GM18499 (cell line): ENCODE data around the gene SCAMP3.

Experiments
- ATAC-seq: cut with Tn5 transposase; IDR thresholded peaks from one replicate; pipeline ENCODE4 v1.9.1; 2021; ENCODE audit warnings: moderate number of reproducible peaks; ENCODE audit not compliant: insufficient read depth, unreplicated experiment

The SCAMP3 gene

DNA sequence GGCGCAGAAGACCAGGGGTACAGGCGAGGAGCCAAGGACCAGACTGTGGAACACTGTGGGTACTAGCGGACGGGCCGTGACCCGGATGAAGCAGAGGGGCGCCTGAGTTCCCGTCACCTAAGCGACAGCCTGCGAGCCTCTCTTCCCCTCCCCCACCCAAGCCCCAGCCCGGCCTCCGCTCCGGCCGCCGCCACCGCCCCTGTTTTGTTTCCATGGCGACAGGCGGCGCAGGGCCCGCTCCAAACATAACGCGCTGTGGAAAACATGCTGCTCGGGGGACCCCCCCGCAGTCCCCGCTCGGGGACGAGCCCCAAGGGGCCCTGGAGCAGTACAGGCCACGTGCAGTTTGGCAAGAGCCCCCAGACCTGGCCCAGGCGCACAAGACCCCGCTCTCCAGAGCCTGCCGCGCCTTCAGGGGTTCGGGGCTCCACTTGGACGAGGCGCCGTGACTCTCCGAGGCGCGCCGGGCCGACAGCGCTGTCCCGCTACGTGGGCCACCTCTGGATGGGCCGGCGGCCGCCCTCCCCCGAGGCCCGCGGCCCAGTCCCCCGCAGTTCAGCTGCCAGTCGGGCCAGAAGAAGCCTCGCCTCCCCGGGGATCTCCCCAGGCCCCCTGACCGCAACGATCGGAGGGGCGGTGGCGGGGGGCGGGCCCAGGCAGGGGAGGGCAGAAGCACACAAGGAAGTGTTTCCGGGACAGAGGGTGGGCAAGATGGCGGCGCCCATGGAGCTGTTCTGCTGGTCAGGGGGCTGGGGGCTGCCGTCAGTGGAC is 53.4 kb downstream of the SCAMP3 start, which contains the start of gene MTX1:
Gene MTX1, plus strand, starts transcription at position 155 of the 771 bp plus-strand sequence. Its CDS starts 110 bp downstream, at position 265.
- ATAC-seq = no peak

DNA sequence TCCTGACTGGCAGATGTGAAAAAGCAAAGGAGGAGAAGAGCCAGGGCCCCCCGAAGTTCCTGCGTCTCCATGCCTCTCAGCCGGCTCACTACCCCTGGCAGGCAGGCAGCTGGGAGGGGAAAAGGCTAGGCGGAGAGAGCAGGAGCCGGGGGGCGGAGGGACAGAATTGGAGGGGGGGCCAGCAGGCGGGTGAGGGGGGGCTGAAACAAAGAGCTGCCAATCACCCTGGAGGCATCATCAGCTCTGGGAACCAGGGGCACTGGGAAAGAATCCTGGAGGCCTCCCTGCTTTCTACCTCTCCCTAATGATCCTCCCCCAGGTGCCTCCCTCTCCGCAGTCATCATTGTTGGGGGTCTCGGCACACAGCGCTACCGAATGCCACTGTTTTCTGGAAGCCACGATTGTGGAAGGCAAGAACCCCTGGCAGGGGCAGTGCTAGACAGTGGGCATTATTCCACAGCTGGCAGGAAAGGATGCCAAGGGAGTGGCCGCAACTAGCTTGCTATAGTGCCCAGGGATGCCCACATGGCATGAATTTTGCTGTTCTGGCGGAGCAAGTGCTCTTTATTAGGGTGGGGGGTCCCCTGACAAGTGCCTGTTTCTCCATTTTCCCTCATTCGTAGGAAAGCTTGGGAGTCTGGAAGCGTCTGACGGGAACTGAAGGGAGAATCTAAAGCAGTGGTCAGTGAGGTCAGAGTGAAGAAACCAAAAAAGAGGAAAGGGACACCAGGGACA is 54.2 kb downstream of the SCAMP3 start, which contains the start of gene THBS3:
Gene THBS3, minus strand, starts transcription at position 92 of the 735 bp plus-strand sequence. Its CDS starts 21 bp downstream, at position 71.
- ATAC-seq = no peak

DNA sequence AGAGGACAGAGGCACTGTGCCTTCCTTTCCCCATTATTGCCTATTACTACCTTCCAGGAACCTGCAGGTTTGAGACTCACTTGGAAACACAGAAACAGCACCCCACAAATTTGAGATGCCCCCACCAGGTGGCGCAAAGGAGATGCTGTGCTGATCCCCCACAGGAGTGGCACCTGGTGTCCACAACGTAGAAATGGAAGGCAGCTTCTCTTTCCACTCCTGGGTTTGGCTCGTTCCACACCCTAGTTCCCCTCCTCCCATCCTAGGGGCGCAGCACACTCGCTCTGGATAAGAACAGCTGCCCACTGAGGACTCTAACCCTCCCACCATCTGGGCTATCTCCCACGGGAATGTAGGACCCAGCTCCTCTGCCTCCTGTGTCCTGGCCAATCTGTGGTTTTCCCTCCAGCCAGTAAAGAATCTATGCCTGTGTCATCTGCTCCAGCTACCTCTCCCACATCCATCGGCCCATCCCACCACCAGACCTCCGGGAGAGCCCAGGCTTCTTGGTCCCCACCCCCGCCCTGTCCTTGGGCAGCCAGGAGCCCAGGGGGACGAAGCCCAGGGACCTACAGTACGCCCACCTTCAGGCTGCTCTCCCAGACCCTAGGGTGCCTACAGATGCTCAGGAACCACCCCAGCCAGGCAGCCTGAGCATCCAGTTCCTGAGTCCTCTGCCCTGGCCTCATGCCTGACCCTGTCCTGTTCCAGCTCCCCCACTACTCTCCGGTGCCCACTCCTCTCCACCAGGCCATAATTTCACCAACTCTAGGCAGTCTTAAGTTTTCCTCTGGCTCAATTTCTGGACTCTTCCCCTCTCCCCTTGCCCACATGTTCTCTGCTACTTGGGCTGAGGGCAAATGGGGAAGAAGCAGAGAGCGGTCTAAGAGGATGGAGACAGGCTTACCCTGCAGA is 55.0 kb downstream of the SCAMP3 start:
- no peak for ATAC-seq
